GM12874 (cell line): ENCODE measurements around the gene MAP3K20.
A peak's percentile ranks its signal among the peaks of the same experiment; 100 is the strongest.

Experiments
- TF ChIP-seq, protein P1 (sequence below): IDR thresholded peaks from 2 replicates; pipeline ENCODE4 v1.5.1; 2011; ENCODE audit warnings: low read depth, mild to moderate bottlenecking, control low read depth, low read length, moderate library complexity; ENCODE audit not compliant: insufficient read depth

The MAP3K20 gene

DNA sequence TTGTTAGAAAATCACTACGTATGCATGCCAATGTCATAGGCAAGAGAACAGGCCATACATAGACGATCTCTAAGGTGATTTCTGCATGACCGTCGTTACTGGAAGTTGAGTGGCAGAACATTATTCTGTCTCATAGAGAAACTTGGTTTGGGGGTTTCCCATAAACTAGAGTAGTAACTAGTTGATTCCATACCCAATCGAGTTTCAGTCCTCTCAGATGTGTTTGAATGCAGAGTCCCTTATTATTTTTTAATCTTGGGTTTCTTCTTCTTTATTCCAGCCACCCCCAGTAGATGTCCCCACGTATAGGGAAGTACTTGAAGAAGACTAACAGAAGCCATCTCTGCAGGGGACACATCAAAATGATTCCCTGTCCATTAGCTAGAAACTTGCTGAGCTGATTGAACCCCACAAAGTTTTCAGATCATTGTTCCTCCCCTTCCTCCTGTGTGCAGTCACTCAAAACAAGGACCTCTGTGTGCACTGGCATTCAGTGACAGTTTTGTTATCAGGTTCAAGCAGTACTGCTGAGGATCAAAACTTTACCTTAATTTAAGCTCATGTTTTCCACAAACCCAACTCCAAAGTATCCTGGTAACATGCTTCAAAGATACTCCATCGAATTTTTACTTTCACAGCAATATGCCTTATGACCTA is 210.6 kb downstream of the MAP3K20 start:
- TF ChIP-seq, protein P1, sequence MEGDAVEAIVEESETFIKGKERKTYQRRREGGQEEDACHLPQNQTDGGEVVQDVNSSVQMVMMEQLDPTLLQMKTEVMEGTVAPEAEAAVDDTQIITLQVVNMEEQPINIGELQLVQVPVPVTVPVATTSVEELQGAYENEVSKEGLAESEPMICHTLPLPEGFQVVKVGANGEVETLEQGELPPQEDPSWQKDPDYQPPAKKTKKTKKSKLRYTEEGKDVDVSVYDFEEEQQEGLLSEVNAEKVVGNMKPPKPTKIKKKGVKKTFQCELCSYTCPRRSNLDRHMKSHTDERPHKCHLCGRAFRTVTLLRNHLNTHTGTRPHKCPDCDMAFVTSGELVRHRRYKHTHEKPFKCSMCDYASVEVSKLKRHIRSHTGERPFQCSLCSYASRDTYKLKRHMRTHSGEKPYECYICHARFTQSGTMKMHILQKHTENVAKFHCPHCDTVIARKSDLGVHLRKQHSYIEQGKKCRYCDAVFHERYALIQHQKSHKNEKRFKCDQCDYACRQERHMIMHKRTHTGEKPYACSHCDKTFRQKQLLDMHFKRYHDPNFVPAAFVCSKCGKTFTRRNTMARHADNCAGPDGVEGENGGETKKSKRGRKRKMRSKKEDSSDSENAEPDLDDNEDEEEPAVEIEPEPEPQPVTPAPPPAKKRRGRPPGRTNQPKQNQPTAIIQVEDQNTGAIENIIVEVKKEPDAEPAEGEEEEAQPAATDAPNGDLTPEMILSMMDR = peak; percentile 11; the same call in 1 of the 2 replicates

DNA sequence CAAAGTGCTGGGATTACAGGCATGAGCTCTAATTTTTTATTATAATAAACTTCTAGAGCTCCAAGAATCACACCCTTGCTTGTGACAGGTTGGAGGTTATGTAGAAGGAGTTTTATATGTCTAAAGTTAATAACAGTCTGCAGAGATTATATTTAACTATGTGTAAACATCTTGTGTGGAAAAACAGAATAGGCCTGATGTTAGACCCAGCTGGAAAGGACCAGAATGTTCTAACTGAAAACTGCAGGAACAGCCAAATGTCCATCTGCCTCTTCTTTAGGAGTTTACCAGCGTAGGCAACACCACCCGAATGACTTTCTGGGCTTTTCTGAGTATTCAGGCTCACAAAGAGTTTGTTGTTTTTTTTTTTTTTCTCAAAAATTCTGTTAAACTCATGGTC is 211.9 kb downstream of the MAP3K20 start:
- TF ChIP-seq, protein P1 = no peak

DNA sequence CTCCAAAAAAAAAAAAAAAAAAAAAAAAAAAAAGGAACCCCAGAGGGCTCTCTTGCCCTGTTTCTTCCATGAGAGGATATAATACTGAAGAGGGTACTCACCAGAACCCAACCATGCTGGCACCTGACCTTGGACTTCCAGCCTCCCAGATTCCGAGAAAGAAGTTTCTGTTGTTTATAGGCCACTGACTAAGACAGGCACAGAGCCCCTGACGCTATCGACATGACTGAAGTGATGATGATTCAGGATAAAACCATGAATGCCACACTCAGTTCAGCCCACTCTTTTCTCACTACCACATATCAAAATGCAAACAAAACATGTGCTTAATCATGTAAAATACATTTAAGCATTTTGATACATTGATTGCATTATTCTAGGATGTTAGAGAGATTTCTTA is 212.9 kb downstream of the MAP3K20 start:
- TF ChIP-seq, protein P1 = no peak

DNA sequence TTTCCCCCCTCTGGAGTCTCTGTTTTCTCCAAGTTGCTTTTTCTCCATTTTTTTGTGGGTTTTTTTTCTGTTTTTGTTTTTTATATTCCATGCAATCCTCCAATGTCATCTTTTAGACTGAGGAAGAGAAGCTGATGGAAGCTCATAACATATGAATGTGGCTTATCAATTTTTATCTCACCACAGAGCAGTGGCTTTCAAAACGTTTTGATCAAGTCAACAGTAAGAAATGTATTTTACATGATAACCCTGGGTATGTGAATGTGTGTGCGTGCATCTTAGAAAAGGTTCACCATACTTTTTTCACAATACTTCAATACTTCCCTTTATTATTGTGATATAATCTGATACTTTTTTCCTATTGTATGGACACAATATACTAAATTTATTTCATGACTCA is 214.4 kb downstream of the MAP3K20 start:
- TF ChIP-seq, protein P1 = no peak

DNA sequence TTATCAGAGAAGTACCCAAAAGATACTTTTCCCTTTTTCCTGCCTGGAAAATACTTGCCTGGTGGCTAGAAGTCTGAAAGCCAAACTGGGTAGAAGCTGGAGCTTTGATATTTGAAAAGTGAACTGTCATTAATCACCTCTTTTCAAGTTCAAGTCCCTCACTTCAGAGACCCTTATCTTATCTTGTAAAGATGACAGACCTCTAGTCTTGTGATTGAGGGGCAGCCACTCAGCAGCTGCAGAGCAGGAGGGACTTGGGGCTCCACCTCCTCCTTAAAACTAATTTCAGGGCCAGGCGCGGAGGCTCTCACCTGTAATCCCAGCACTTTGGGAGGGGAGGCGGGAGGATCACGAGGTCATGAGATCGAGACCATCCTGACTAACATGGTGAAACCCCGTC is 214.9 kb downstream of the MAP3K20 start:
- TF ChIP-seq, protein P1 = no peak

DNA sequence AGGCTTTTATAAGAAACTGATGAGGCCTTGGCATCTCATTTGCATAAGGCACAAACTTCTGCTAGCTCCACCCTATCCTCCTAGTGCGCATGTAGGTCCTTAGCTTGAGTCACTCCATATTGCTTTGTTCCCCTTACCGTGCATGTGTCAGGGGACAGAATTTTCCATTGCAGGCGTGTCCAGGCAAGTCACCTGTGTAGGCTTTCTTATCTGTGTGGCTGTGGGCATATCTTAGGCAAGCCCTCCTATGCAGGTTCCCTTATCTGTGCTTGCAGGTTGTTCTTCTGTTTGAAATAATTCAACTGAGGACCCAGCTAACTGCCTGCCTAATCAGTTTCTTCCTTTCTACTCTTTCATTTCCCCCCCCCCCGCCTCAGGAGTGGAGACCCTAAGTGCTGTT is 215.8 kb downstream of the MAP3K20 start:
- TF ChIP-seq, protein P1 = no peak

DNA sequence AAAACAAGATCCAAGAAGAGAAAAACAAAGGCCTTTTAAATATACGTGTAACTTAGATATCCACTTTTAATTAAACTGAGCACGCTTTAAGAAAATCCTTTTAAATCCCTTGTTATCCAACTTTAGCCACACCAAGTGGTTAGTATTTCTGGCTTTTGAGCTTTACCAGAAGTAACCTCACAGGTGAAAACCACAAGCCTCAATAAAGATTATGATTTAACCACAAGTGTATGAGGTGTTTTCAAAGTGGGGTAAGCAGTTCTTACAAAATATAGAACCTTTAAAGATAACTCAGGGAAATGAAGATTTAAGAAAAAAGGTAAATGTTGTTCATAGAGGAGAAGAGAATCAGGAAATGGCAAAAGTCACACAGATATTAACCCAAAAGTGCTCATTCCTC is 220.6 kb downstream of the MAP3K20 start:
- TF ChIP-seq, protein P1 = no peak
